ENCODE data around the gene STAT5A.

- TF ChIP-seq SOX6 (IDR thresholded peaks at IDR 0.05), result no peak
- no peak for TF ChIP-seq ZBTB2 (IDR thresholded peaks at IDR 0.05)
- no peak for TF ChIP-seq CTCF (IDR thresholded peaks at IDR 0.05 in 2 of 3, conservative IDR thresholded peaks at IDR 0.05 in 1 of 3; ENCODE audit: insufficient read depth in 2 of 3, low read depth in 1 of 3, low read length in 3 of 3)
- no peak for TF ChIP-seq EZH2 (IDR thresholded peaks at IDR 0.05; ENCODE audit: borderline replicate concordance, low read depth, low read length)
- TF ChIP-seq MYNN (IDR thresholded peaks at IDR 0.05), result no peak
- no peak for TF ChIP-seq MYNN (CRISPR knock-in tag; IDR thresholded peaks at IDR 0.05)
- TF ChIP-seq DEAF1 (CRISPR knock-in tag; IDR thresholded peaks at IDR 0.05), result no peak
- no peak for TF ChIP-seq MXI1 (IDR thresholded peaks at IDR 0.05; ENCODE audit: low read depth, low read length)
- no peak for TF ChIP-seq SRSF7 (optimal IDR thresholded peaks at IDR 0.05; ENCODE audit: low read depth, low read length)
Measured at GRCh38 chr17:42325026-42325425, 36.7 kb downstream of the STAT5A start.

All from K562 (cell line).